Activated B cell treated with CpG ODN at 0.5 μM for 24 hours (primary cell): Measurements from ENCODE around the gene ATRNL1. TPM values are rescaled to one million over a fixed set of nuclear protein-coding genes. Genes with fewer than 3 reads are reported as not detected.

Source experiments
- ATAC-seq: fragments of 200-7000 bp; cut with Tn5 transposase; one replicate; pipeline ENCODE4 v1.10.0; 2021; ENCODE audit warnings: low read depth, mild to moderate bottlenecking, moderate library complexity
- CTCF ChIA-PET: fragments of 350-600 bp; sonication (Branson Sonifier 250); formaldehyde crosslinking; loops from one replicate; lab custom pipeline; 2021; ENCODE audit warnings: antibody characterized with exemption; lab: Charles Lee
- POLR2A ChIA-PET: fragments of 350-600 bp; sonication (Branson Sonifier 250); formaldehyde crosslinking; loops from one replicate; lab custom pipeline; 2021; ENCODE audit warnings: antibody characterized with exemption; lab: Charles Lee
- DNase-seq: peaks from one replicate; pipeline ENCODE4 v3.0.0; 2022
- H3K27ac Mint-ChIP-seq: one replicate; pipeline ENCODE4 v1.8.0; 2020; ENCODE audit warnings: mixed read lengths
- H3K27me3 Mint-ChIP-seq: one replicate; pipeline ENCODE4 v1.8.0; 2021; ENCODE audit warnings: mixed read lengths
- H3K36me3 Mint-ChIP-seq: one replicate; pipeline ENCODE4 v1.8.0; 2021; ENCODE audit warnings: low read depth, mixed read lengths
- H3K4me1 Mint-ChIP-seq: one replicate; pipeline ENCODE4 v1.8.0; 2021; ENCODE audit warnings: mixed read lengths
- H3K4me3 Mint-ChIP-seq: one replicate; pipeline ENCODE4 v1.8.0; 2020; ENCODE audit warnings: mild to moderate bottlenecking, mixed read lengths
- H3K9me3 Mint-ChIP-seq: one replicate; pipeline ENCODE4 v1.8.0; 2020; ENCODE audit warnings: mixed read lengths
- intact Hi-C: fragments of 100-400 bp; cut with micrococcal nuclease; formaldehyde crosslinking; loops from one replicate; pipeline ENCODE4 v1.15.1; 2024
- total RNA-seq: library from RNA; stranded (reverse); gene quantifications from 2 replicates; pipeline ENCODE4 v1.2.3, GENCODE V29; 2022
- TF ChIP-seq, protein P1 (sequence below): fragments of 200-600 bp; IDR thresholded peaks from one replicate; pipeline ENCODE4 v1.8.0; 2022; ENCODE audit warnings: antibody characterized with exemption, mild to moderate bottlenecking

The ATRNL1 gene
- total RNA-seq, 1 donor from 2014 or later: 1.2 TPM

DNA sequence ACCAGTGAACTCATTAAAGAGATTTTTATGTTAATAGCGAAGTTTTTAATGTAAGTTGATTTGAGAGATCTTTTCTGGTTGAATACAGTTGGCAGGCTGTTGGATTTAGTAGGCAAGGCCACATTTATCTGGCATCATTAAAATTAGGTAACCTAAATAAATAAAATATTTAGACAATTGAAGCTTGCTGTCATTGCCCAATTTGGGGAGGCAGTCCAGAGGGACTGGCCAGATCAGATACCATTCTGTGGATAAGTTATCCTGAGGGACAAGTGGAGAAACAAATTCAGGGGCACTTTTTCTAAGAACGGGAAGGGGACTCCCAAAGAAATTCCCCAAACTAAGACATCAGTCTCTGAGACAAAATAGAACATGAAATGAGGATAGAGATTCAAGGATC lies 782.0 kb downstream of the ATRNL1 start:
- TF ChIP-seq, protein P1, sequence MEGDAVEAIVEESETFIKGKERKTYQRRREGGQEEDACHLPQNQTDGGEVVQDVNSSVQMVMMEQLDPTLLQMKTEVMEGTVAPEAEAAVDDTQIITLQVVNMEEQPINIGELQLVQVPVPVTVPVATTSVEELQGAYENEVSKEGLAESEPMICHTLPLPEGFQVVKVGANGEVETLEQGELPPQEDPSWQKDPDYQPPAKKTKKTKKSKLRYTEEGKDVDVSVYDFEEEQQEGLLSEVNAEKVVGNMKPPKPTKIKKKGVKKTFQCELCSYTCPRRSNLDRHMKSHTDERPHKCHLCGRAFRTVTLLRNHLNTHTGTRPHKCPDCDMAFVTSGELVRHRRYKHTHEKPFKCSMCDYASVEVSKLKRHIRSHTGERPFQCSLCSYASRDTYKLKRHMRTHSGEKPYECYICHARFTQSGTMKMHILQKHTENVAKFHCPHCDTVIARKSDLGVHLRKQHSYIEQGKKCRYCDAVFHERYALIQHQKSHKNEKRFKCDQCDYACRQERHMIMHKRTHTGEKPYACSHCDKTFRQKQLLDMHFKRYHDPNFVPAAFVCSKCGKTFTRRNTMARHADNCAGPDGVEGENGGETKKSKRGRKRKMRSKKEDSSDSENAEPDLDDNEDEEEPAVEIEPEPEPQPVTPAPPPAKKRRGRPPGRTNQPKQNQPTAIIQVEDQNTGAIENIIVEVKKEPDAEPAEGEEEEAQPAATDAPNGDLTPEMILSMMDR: no peak
- H3K27me3 Mint-ChIP-seq: no peaks in the 10 kb centered on the region
- H3K36me3 Mint-ChIP-seq: no peaks in the 10 kb centered on the region
- intact Hi-C loops: no loop called here
- H3K9me3 Mint-ChIP-seq: no peaks in the 10 kb centered on the region
- no peak overlapping the region for H3K27ac Mint-ChIP-seq
- ATAC-seq (no peak), DNase-seq (no peak)
- POLR2A ChIA-PET: no interaction called here
- CTCF ChIA-PET: no interaction called here
- H3K4me3 Mint-ChIP-seq: no peak overlapping the region
- no peaks in the 10 kb centered on the region for H3K4me1 Mint-ChIP-seq

DNA sequence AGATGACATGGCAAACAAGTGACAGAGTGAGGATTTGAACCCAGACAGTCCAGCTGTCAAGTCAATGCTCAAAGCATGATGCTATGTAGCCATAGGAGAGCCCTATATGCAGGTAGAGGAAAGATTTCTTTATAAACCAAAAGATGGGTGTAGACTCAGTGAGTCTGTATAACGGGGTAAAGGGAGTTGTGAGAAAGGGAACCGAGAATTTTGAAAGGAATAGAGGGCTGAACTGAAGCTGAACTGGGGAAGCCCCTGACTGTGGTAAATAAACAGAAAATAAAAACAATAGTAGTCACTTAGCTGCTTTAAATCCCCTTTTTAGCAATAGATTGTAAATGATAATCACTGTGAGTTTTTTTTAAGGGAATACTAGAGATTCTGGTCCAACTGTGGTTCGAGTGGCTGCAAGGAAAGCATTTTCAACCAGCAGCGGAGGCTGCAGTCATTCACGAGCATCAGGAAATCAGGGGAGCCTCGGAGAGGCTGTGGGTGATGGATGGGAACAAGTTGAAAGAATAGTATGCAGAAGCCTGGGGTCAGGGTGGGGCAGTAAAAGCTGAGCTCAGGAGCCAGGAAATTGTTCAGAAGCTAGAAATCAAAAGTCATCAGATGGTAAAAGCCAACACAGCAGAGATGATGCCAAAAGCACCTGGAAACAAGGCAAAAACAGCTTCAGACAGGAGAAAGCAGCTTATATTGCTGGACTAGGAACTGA lies 786.4 kb downstream of the ATRNL1 start:
- Mint-ChIP-seq H3K4me3 (no peak overlapping the region), H3K27ac (no peak overlapping the region), H3K9me3 (peaks cover 2% of the 10 kb centered on the region), H3K4me1 (no peaks in the 10 kb centered on the region), H3K36me3 (no peaks in the 10 kb centered on the region), H3K27me3 (no peaks in the 10 kb centered on the region)
- intact Hi-C loops: no loop called here
- POLR2A ChIA-PET: interaction anchor here (0.7 kb wide), 1 partner anchor 1705 kb away, joined by 4 read pairs; no protein-coding TSS in a partner anchor
- TF ChIP-seq, protein P1: no peak
- CTCF ChIA-PET: no interaction called here
- no peak for ATAC-seq
- DNase-seq: no peak

DNA sequence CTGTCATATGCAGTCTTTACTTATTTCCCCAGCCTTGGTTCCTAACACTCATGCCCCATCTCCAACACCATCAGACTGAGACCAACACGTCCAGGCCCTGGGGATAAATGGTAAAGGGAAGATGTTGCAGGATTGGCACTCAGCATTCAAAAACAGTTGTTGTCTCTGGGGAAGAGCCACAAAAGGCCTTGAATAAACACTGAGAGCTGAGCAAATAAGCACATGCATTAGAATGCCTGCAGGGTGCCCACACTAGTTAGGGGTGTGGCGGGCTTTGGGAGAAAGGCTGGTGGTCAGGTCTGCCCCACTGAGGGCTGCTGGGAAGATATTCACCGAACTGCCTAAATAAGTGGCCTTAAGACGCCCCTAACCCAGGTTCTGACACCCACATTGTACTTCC lies 788.9 kb downstream of the ATRNL1 start:
- Mint-ChIP-seq H3K9me3 (peaks cover 2% of the 10 kb centered on the region), H3K27ac (no peak overlapping the region), H3K4me1 (no peaks in the 10 kb centered on the region), H3K4me3 (no peak overlapping the region), H3K36me3 (no peaks in the 10 kb centered on the region), H3K27me3 (no peaks in the 10 kb centered on the region)
- intact Hi-C loops: no loop called here
- TF ChIP-seq, protein P1: no peak
- ChIA-PET POLR2A (no interaction called here), CTCF (no interaction called here)
- ATAC-seq: no peak
- DNase-seq: no peak

DNA sequence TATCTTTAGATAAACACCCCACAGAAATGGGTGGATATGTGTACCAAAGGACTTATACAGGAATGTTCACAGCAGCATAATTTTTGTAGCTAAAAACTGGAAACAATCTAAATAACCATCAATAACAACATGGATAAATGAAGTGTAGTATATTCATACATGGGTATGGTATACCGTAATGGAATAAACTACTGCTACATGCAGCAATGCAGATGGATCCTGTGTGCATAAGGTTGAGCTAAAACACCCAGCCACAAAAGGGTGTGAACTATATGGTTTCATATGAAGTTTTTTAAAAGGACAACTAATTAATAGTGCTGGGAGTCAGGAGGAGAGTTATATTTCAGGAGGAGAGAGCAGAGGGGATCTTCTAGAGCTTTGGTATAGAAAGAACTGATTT lies 790.2 kb downstream of the ATRNL1 start:
- TF ChIP-seq, protein P1: no peak
- Mint-ChIP-seq H3K27ac (no peak overlapping the region), H3K36me3 (no peaks in the 10 kb centered on the region), H3K27me3 (no peaks in the 10 kb centered on the region), H3K9me3 (peaks cover 2% of the 10 kb centered on the region), H3K4me3 (no peak overlapping the region), H3K4me1 (no peaks in the 10 kb centered on the region)
- intact Hi-C loops: no loop called here
- CTCF ChIA-PET: no interaction called here
- POLR2A ChIA-PET: no interaction called here
- no peak for DNase-seq
- ATAC-seq: no peak

DNA sequence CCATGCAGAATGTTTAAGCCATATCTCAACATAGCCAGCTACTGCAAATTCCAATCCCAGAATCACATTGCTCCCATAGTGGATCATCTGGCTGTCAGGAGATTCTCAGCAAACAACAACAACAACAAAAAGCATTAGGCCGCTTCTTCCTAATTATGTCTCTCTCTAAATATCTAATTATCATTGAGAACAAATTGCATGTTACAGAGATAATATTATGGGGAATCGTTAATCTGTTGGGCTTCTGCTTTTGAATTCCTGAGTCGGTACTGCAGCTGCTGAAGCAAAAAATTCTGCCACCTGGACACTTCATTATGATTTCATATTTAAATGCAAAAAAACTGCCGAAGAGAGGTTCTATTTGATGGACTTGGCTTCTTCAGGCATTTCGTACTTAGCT lies 791.2 kb downstream of the ATRNL1 start:
- no peaks in the 10 kb centered on the region for H3K4me1 Mint-ChIP-seq
- DNase-seq (no peak), ATAC-seq (no peak)
- intact Hi-C loops: no loop called here
- ChIA-PET POLR2A (no interaction called here), CTCF (no interaction called here)
- peaks cover 2% of the 10 kb centered on the region for H3K9me3 Mint-ChIP-seq
- H3K27ac Mint-ChIP-seq: no peak overlapping the region
- TF ChIP-seq, protein P1: no peak
- H3K36me3 Mint-ChIP-seq: no peaks in the 10 kb centered on the region
- H3K27me3 Mint-ChIP-seq: no peaks in the 10 kb centered on the region
- H3K4me3 Mint-ChIP-seq: no peak overlapping the region
